GM23338 (cell line): Measurements from ENCODE around the gene FOXK2. TPM values are rescaled to one million over a fixed set of nuclear protein-coding genes. Genes with fewer than 3 reads are reported as not detected.

Experiments used
- ATAC-seq: fragments of 200-7000 bp; cut with Tn5 transposase; 3 replicates; pipeline ENCODE4 v1.9.1; 2020
- DNase-seq: peaks from one replicate; pipeline ENCODE4 v3.0.0-alpha.2; 2015; ENCODE audit warnings: low spot score
- H2AFZ ChIP-seq: fragments of 200-600 bp; sonication (generic); 2 replicates; pipeline ENCODE4 v1.8.0; 2016; ENCODE audit warnings: antibody characterized with exemption, mild to moderate bottlenecking, moderate library complexity
- H3F3A ChIP-seq: fragments of 200-600 bp; sonication (generic); replicated peaks from 2 replicates; pipeline ENCODE4 v1.8.0; 2017; ENCODE audit warnings: antibody characterized with exemption, mixed run types, low read depth
- H3K27ac ChIP-seq: fragments of 200-600 bp; sonication (generic); 2 replicates; pipeline ENCODE4 v1.6.1; 2016; ENCODE audit warnings: low read depth
- H3K27me3 ChIP-seq: fragments of 200-600 bp; sonication (generic); 2 replicates; pipeline ENCODE4 v1.8.0; 2016; ENCODE audit warnings: mild to moderate bottlenecking, mixed run types, moderate library complexity; ENCODE audit not compliant: insufficient read depth
- H3K36me3 ChIP-seq: fragments of 200-600 bp; sonication (generic); 2 replicates; pipeline ENCODE4 v1.8.0; 2016; ENCODE audit warnings: mild to moderate bottlenecking; ENCODE audit not compliant: insufficient read depth
- H3K4me1 ChIP-seq: fragments of 200-600 bp; sonication (generic); 2 replicates; pipeline ENCODE4 v1.8.0; 2016; ENCODE audit warnings: mild to moderate bottlenecking, moderate library complexity; ENCODE audit not compliant: insufficient read depth
- H3K4me2 ChIP-seq: fragments of 200-600 bp; sonication (generic); 2 replicates; pipeline ENCODE4 v1.7.1; 2017; ENCODE audit warnings: mixed run types
- H3K4me3 ChIP-seq: fragments of 200-600 bp; sonication (generic); 2 replicates; pipeline ENCODE4 v1.6.1; 2016; ENCODE audit warnings: mixed run types
- H3K79me2 ChIP-seq: fragments of 200-600 bp; sonication (generic); replicated peaks from 2 replicates; pipeline ENCODE4 v1.8.0; 2017; ENCODE audit warnings: mild to moderate bottlenecking; ENCODE audit not compliant: insufficient read depth
- H3K9me2 ChIP-seq: fragments of 200-600 bp; sonication (generic); 2 replicates; pipeline ENCODE4 v1.8.0; 2017; ENCODE audit not compliant: insufficient read depth
- H4K20me1 ChIP-seq: fragments of 200-600 bp; sonication (generic); replicated peaks from 2 replicates; pipeline ENCODE4 v1.8.0; 2017; ENCODE audit warnings: mild to moderate bottlenecking; ENCODE audit not compliant: insufficient read depth
- H3K27ac Mint-ChIP-seq: 2 replicates; pipeline ENCODE4 v1.8.0; 2020; ENCODE audit warnings: inconsistent platforms, mild to moderate bottlenecking, moderate library complexity, mixed read lengths
- H3K27me3 Mint-ChIP-seq: 3 replicates; pipeline ENCODE4 v1.8.0; 2022; ENCODE audit warnings: low read depth, mild to moderate bottlenecking, moderate library complexity, mixed read lengths, inconsistent platforms; ENCODE audit not compliant: insufficient read depth, poor library complexity
- H3K36me3 Mint-ChIP-seq: 3 replicates; pipeline ENCODE4 v1.8.0; 2021; ENCODE audit warnings: low read depth, mild to moderate bottlenecking, inconsistent platforms, moderate library complexity, mixed read lengths
- H3K4me1 Mint-ChIP-seq: 3 replicates; pipeline ENCODE4 v1.8.0; 2020; ENCODE audit warnings: mild to moderate bottlenecking, inconsistent platforms, mixed read lengths
- H3K4me3 Mint-ChIP-seq: 3 replicates; pipeline ENCODE4 v1.8.0; 2021; ENCODE audit warnings: moderate library complexity, mild to moderate bottlenecking, inconsistent platforms, mixed read lengths
- H3K9me3 Mint-ChIP-seq: 3 replicates; pipeline ENCODE4 v1.8.0; 2020; ENCODE audit warnings: moderate library complexity, mild to moderate bottlenecking, inconsistent platforms, mixed read lengths
- CREB1 ChIP-seq: fragments of 250-450 bp; sonication (Bioruptor Pico); IDR thresholded peaks from 2 replicates; pipeline ENCODE4 v1.5.0; 2020; ENCODE audit warnings: low read depth, mild to moderate bottlenecking, moderate library complexity
- CTCF ChIP-seq, 2 experiments: fragments of 200-600 bp in 1 of 2; sonication (generic) in 1 of 2; conservative IDR thresholded peaks; 2 replicates each; pipeline versions ENCODE4 v1.5.1 to v1.6.1; 2016 to 2017; ENCODE audit warnings: antibody characterized with exemption in 2 of 2, low read depth in 2 of 2, mild to moderate bottlenecking in 2 of 2, moderate library complexity in 1 of 2
- EZH2 ChIP-seq: fragments of 200-600 bp; sonication (generic); IDR thresholded peaks from one replicate; pipeline ENCODE4 v1.8.0; 2017; ENCODE audit warnings: antibody characterized with exemption, mild to moderate bottlenecking, low read depth; ENCODE audit not compliant: unreplicated experiment
- EZH2phosphoT487 ChIP-seq: fragments of 200-600 bp; sonication (generic); IDR thresholded peaks from one replicate; pipeline ENCODE4 v1.8.1; 2018; ENCODE audit warnings: antibody characterized with exemption; ENCODE audit not compliant: unreplicated experiment
- JUNB ChIP-seq: IDR thresholded peaks from one replicate; pipeline ENCODE4 v1.6.1; 2016; ENCODE audit warnings: antibody characterized with exemption; ENCODE audit not compliant: unreplicated experiment
- NANOG ChIP-seq: IDR thresholded peaks from 2 replicates; pipeline ENCODE4 v1.6.1; 2016; ENCODE audit warnings: antibody characterized with exemption, borderline replicate concordance
- POLR2AphosphoS5 ChIP-seq: IDR thresholded peaks from 2 replicates; pipeline ENCODE4 v1.6.1; 2016; ENCODE audit warnings: antibody characterized with exemption, low read depth
- REST ChIP-seq: IDR thresholded peaks from one replicate; pipeline ENCODE4 v1.6.1; 2018; ENCODE audit warnings: antibody characterized with exemption; ENCODE audit not compliant: unreplicated experiment
- STAT1 ChIP-seq: IDR thresholded peaks from one replicate; pipeline ENCODE4 v1.6.1; 2016; ENCODE audit warnings: antibody characterized with exemption; ENCODE audit not compliant: unreplicated experiment
- ZNF114 ChIP-seq: fragments of 250-450 bp; sonication (Bioruptor Pico); IDR thresholded peaks from 2 replicates; pipeline ENCODE4 v1.5.0; 2020; ENCODE audit warnings: mild to moderate bottlenecking, moderate library complexity
- ZNF331 ChIP-seq: fragments of 250-450 bp; sonication (Bioruptor Pico); IDR thresholded peaks from 2 replicates; pipeline ENCODE4 v1.5.0; 2020; ENCODE audit warnings: low read depth, mild to moderate bottlenecking, moderate library complexity
- ZNF462 ChIP-seq: fragments of 250-450 bp; sonication (Bioruptor Pico); IDR thresholded peaks from 2 replicates; pipeline ENCODE4 v1.5.0; 2020; ENCODE audit warnings: mild to moderate bottlenecking, moderate library complexity
- polyA plus RNA-seq: library from polyadenylated mRNA; unstranded; fragments of >200 nt; fragmentation: Nextera tagmentation; extraction: Ambion mirVana; gene quantifications from 2 replicates; pipeline ENCODE4 v1.2.1, GENCODE V29; 2016
- total RNA-seq: library from RNA; depleted of rRNA; stranded (reverse); fragments of >200 nt; shearing (Covaris generic); gene quantifications from 2 replicates; pipeline ENCODE4 v1.2.3, GENCODE V29; 2014
- TF ChIP-seq, protein P1 (sequence below): IDR thresholded peaks from 2 replicates; pipeline ENCODE4 v1.6.1; 2016; ENCODE audit warnings: antibody characterized with exemption

FOXK2 gene
- total and polyA plus RNA-seq, 2 experiments from 2014 or later, result 12.3 to 66.0 TPM

- peaks cover 6% of the 10 kb centered on the region for H3K27me3 Mint-ChIP-seq
- H3K4me1 Mint-ChIP-seq, result peaks cover 23% of the 10 kb centered on the region
- Histone ChIP-seq H3K27me3 (no peaks in the 10 kb centered on the region), H3K4me1 (peaks cover 15% of the 10 kb centered on the region), H4K20me1 (peaks cover 95% of the 10 kb centered on the region), H3K4me2 (no peak overlapping the region), H3K27ac (no peak overlapping the region), H3K4me3 (no peak overlapping the region), H3K79me2 (peaks cover 100% of the 10 kb centered on the region), H3F3A (peaks cover 8% of the 10 kb centered on the region; the same call in 1 of the 2 replicates), H3K36me3 (no peaks in the 10 kb centered on the region; the same call in 1 of the 2 replicates), H2AFZ (no peak overlapping the region), H3K9me2 (no peaks in the 10 kb centered on the region)
- ATAC-seq, result no peak
- H3K27ac Mint-ChIP-seq, result no peak overlapping the region
- DNase-seq, result no peak
- 0 out of 3 replicates have a peak, but pooled peaks cover 3% of the 10 kb centered on the region for H3K36me3 Mint-ChIP-seq
- TF ChIP-seq EZH2 (no peak), EZH2phosphoT487 (no peak), ZNF462 (no peak), STAT1 (no peak), CREB1 (CRISPR knock-in tag) (no peak), REST (no peak), ZNF114 (no peak), NANOG (no peak), POLR2AphosphoS5 (no peak), JUNB (no peak), CTCF (conservative IDR thresholded peaks at IDR 0.05; ENCODE audit: low read depth in 2 of 2) (no peak), ZNF331 (no peak)
- TF ChIP-seq, protein P1, sequence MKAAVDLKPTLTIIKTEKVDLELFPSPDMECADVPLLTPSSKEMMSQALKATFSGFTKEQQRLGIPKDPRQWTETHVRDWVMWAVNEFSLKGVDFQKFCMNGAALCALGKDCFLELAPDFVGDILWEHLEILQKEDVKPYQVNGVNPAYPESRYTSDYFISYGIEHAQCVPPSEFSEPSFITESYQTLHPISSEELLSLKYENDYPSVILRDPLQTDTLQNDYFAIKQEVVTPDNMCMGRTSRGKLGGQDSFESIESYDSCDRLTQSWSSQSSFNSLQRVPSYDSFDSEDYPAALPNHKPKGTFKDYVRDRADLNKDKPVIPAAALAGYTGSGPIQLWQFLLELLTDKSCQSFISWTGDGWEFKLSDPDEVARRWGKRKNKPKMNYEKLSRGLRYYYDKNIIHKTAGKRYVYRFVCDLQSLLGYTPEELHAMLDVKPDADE, result no peak
- no peak overlapping the region for H3K4me3 Mint-ChIP-seq
- H3K9me3 Mint-ChIP-seq, result no peaks in the 10 kb centered on the region; the same call in 1 of the 3 replicates
Observed at GRCh38 chr17:82547981-82548380, 28.4 kb downstream of the FOXK2 start.
